K562 treated with DMSO at 1 percent for 24 hours (cell line): ENCODE results near the gene CACNA1F. TPM values are rescaled to one million over a fixed set of nuclear protein-coding genes. Genes with fewer than 3 reads are reported as not detected.

ENCODE experiments used
- total RNA-seq: library from RNA; unstranded; fragments of 300-600 nt; gene quantifications from 2 replicates; pipeline ENCODE4 v1.2.3, GENCODE V29; 2022; ENCODE audit warnings: low read depth; ENCODE audit not compliant: insufficient read depth

The CACNA1F gene
- total RNA-seq: 0.09 and 0.19 TPM in 2 replicates

DNA sequence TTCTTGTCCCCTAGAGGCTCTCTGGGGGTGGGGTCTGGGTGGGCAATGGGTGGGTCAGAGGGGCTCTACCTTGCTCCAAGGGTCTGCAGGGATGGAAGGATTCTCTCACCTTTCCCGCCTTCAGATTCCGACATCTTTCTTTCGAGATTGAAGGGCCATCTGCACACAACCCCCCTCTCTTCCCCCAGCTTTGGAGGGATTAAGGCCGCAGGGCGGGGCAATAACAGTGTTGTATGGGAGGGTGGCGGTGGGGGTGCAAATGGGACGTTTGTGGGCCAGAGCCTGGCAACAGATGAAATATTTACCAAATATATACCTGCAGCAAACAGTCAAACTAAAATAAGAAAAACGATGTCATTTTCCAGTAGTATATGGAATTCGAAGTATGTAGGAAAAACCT is at the start of gene CACNA1F:
Gene CACNA1F (minus strand): TSS at position 165 of the 400 bp plus-strand sequence. CDS start 31 bp downstream, at position 134.

GRCh38 chrX:49269767-49270248 is 36.7 kb upstream of the CACNA1F start, which contains the start of gene PPP1R3F:
Gene PPP1R3F, plus strand, starts transcription at chrX:49269793. Its CDS starts 77 bp downstream, at chrX:49269870.

GRCh38 chrX:49264460-49264859 is 31.3 kb upstream of the CACNA1F start, which contains the start of gene FOXP3:
Gene FOXP3, minus strand, starts transcription at chrX:49264710. Its CDS starts 6,205 bp downstream, at chrX:49258505.

GRCh38 chrX:49199906-49200771 is 33.0 kb downstream of the CACNA1F start, which contains the start of gene SYP:
Gene SYP, minus strand, starts transcription at chrX:49200193. Its CDS starts 7 bp downstream, at chrX:49200186.

DNA sequence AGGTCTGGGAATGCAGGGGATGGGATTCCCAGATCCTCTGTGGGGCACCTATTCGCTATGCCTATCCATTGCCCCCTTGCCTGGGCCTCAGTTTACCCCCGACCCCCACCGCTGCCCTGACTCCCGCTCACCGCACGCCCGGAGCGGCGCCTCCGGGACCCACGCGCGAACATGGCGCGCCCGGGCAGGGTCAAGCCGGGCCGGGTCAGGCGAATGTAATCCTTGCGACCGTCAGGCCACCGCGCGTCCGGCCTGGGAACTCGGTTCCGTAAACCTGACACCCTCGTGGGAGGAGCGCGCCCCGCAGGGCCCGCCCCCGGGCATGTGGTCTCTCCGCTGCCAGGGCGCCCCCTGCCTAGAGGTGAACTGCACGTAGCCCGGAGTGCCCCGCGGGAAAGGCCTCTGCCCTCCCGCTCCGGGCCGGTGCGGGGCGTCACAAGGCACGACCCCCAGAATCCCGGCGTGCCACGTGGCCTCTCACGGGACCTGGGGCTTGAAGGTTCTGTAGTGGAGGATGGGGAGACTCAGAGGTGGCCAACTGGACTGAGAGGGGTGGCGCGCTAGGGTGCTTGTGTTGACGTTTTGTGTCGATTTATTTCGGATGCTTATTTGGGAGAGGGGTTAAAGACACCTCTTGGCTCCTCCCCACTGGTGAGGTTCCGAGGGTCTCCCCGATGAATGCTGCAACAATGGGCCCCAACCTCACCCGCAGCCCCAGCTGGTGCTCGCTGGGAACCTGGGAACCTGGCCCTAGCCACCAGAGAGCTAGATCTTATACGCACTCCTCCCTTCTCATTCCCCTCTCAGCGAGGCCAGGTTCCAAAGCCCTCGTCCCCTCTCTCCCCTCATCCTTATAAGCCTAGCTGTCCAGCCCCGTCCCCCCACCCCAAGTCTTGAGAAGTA is 46.8 kb downstream of the CACNA1F start, which contains the start of gene PRICKLE3:
Gene PRICKLE3 (minus strand): TSS at position 249 of the 903 bp plus-strand sequence. CDS start 76 bp downstream, at position 173.

DNA sequence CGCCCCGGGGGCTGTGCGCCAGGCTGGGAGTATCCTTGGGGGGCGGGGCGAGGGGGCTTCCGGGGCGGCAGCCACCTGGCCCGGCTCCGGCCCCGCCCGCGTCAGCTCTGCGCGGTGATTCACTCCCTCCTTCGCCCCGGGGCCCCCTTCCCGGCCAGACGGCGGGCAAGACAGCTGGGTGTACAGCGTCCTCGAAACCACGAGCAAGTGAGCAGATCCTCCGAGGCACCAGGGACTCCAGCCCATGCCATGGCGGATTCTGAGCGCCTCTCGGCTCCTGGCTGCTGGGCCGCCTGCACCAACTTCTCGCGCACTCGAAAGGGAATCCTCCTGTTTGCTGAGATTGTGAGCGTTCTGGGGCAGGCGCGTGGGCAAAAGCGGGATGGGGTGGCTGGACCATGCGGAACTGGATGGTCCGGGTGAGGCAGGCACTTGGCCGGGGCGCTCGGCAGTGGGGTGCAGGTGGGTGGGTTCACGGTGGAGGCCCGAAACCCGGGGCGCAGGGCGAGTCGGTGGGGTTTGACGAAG is 61.3 kb downstream of the CACNA1F start, which contains the start of gene PLP2:
Gene PLP2 (plus strand): TSS at position 147 of the 528 bp plus-strand sequence. CDS start 103 bp downstream, at position 250.

DNA sequence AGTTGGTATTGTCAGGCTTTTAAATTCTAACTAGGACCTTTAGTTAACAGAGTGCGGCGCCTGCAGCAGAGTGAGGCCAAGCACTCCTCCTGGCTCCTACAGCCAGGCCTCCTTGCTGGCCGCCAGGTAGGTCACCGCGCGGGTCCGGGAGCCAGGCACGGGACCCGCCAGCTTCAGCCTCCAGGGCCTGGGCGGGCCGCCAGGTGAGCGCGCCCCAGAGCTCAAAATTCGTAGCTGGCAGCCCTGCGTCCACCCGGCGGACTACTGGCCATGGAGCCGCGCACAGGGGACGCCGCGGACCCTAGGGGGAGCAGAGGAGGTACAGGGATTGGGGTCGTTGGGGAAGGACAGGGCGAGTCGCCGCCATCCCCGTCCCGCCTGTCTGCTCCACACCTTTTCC is 70.5 kb downstream of the CACNA1F start, which contains the start of gene MAGIX:
Gene MAGIX (plus strand): TSS at position 139 of the 400 bp plus-strand sequence. CDS start 132 bp downstream, at position 271.

Other genes starting within 250 kb of the CACNA1F start
- gene GRIPAP1, start 231.1 kb downstream of the CACNA1F start, total RNA-seq: 36.8 and 37.5 TPM in 2 replicates
- gene TFE3, start 190.0 kb downstream of the CACNA1F start, total RNA-seq: 51.1 and 52.9 TPM in 2 replicates
- gene CCDC120, start 174.3 kb downstream of the CACNA1F start, total RNA-seq: 7.4 and 7.9 TPM in 2 replicates
- gene PRAF2, start 159.3 kb downstream of the CACNA1F start, total RNA-seq: 4.7 and 6.1 TPM in 2 replicates
- 119 and 121 TPM in 2 replicates for gene WDR45, start 153.5 kb downstream of the CACNA1F start, total RNA-seq
- gene GPKOW, start 109.6 kb downstream of the CACNA1F start, total RNA-seq: 51.0 and 57.4 TPM in 2 replicates
- 3.8 and 4.0 TPM in 2 replicates for gene MAGIX, start 70.6 kb downstream of the CACNA1F start, total RNA-seq
- gene PLP2, start 61.4 kb downstream of the CACNA1F start, total RNA-seq: 185 and 190 TPM in 2 replicates
- 40.0 and 41.6 TPM in 2 replicates for gene PRICKLE3, start 47.0 kb downstream of the CACNA1F start, total RNA-seq
- 0.41 and 1.2 TPM in 2 replicates for gene SYP, start 33.1 kb downstream of the CACNA1F start, total RNA-seq
- gene CCDC22, start 2.1 kb upstream of the CACNA1F start, total RNA-seq: 31.9 and 34.0 TPM in 2 replicates
- 0.22 and 0.63 TPM in 2 replicates for gene FOXP3, start 31.4 kb upstream of the CACNA1F start, total RNA-seq
- 2.8 and 3.7 TPM in 2 replicates for gene PPP1R3F, start 36.5 kb upstream of the CACNA1F start, total RNA-seq
- not detected in 2 replicates for gene GAGE10, start 70.3 kb upstream of the CACNA1F start, total RNA-seq
- gene GAGE12J, start 88.7 kb upstream of the CACNA1F start, total RNA-seq: not detected in 2 replicates
- 6.1 and 9.1 TPM in 2 replicates for gene GAGE13, start 98.2 kb upstream of the CACNA1F start, total RNA-seq